HFFc6 (cell line): ENCODE data around the gene CD300H. TPM values are rescaled to one million over a fixed set of nuclear protein-coding genes. Genes with fewer than 3 reads are reported as not detected.

Experiments used
- DNase-seq: peaks from one replicate; pipeline ENCODE4 v3.0.0-alpha.2; 2018
- H3K27ac Mint-ChIP-seq: 2 replicates; pipeline ENCODE4 v1.8.0; 2020; ENCODE audit warnings: mild to moderate bottlenecking, mixed read lengths
- H3K27me3 Mint-ChIP-seq: 2 replicates; pipeline ENCODE4 v1.8.0; 2021; ENCODE audit warnings: mild to moderate bottlenecking, moderate library complexity, mixed read lengths; ENCODE audit not compliant: insufficient read depth
- H3K36me3 Mint-ChIP-seq: 2 replicates; pipeline ENCODE4 v1.8.0; 2021; ENCODE audit warnings: low read depth, mixed read lengths
- H3K4me1 Mint-ChIP-seq: 2 replicates; pipeline ENCODE4 v1.8.0; 2020; ENCODE audit warnings: low read depth, mixed read lengths
- H3K4me3 Mint-ChIP-seq: 2 replicates; pipeline ENCODE4 v1.8.0; 2020; ENCODE audit warnings: mild to moderate bottlenecking, moderate library complexity, mixed read lengths
- H3K9me3 Mint-ChIP-seq: 2 replicates; pipeline ENCODE4 v1.8.0; 2020; ENCODE audit warnings: mild to moderate bottlenecking, mixed read lengths
- total RNA-seq, 6 experiments: library from RNA; stranded (reverse); fragmentation: NEBNext Ultra II Directional; extraction: Animal tissue kit (Norgen Biotek cat#: 25700); gene quantifications; 2 replicates in 1 of 6; 3 replicates in 5 of 6; pipeline ENCODE4 v1.2.3, GENCODE V29; 2021
- TF ChIP-seq, protein P1 (sequence below): fragments of 200-600 bp; sonication (generic); IDR thresholded peaks from 2 replicates; pipeline ENCODE4 v1.5.0; 2021; ENCODE audit warnings: antibody characterized with exemption, mild to moderate bottlenecking

The CD300H gene
- total RNA-seq, 6 experiments from 2014 or later, result not detected

DNA sequence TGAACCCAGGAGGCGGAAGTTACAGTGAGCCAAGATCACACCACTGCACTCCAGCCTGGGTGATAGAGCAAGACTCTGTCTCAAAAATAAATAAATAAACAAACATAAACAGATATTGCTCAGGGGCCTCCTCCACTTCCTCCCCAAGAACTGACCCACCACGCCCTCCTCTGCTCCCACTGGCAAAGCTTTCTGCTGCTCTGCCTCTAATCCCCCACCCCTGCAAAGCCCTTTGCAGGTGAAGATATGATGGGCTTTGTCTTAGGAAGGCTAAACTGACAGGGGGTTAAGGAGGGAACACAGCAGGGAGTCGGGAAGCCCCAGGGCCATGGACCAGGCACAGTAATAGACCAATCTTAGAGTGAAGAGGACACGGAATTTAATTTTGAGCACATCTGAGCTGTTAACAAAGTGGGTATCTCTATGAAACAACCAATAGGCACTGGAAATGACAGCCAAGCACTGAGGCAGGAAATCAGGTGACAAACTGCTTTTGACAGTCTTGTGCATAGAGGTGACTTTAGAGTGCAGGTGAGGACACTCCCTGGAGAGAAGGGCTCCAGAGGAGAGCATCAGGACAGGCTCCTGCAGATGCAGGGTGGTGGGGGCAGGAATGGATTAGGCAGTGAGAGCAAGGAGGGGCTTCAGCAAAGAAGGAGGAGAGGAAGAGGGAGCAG lies 31.2 kb upstream of the CD300H start:
- TF ChIP-seq, protein P1, sequence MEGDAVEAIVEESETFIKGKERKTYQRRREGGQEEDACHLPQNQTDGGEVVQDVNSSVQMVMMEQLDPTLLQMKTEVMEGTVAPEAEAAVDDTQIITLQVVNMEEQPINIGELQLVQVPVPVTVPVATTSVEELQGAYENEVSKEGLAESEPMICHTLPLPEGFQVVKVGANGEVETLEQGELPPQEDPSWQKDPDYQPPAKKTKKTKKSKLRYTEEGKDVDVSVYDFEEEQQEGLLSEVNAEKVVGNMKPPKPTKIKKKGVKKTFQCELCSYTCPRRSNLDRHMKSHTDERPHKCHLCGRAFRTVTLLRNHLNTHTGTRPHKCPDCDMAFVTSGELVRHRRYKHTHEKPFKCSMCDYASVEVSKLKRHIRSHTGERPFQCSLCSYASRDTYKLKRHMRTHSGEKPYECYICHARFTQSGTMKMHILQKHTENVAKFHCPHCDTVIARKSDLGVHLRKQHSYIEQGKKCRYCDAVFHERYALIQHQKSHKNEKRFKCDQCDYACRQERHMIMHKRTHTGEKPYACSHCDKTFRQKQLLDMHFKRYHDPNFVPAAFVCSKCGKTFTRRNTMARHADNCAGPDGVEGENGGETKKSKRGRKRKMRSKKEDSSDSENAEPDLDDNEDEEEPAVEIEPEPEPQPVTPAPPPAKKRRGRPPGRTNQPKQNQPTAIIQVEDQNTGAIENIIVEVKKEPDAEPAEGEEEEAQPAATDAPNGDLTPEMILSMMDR, result no peak
- Mint-ChIP-seq H3K4me1 (no peaks in the 10 kb centered on the region), H3K27me3 (peaks cover 6% of the 10 kb centered on the region), H3K4me3 (no peak overlapping the region), H3K27ac (no peak overlapping the region), H3K36me3 (no peaks in the 10 kb centered on the region), H3K9me3 (peaks cover 39% of the 10 kb centered on the region)
- no peak for DNase-seq

DNA sequence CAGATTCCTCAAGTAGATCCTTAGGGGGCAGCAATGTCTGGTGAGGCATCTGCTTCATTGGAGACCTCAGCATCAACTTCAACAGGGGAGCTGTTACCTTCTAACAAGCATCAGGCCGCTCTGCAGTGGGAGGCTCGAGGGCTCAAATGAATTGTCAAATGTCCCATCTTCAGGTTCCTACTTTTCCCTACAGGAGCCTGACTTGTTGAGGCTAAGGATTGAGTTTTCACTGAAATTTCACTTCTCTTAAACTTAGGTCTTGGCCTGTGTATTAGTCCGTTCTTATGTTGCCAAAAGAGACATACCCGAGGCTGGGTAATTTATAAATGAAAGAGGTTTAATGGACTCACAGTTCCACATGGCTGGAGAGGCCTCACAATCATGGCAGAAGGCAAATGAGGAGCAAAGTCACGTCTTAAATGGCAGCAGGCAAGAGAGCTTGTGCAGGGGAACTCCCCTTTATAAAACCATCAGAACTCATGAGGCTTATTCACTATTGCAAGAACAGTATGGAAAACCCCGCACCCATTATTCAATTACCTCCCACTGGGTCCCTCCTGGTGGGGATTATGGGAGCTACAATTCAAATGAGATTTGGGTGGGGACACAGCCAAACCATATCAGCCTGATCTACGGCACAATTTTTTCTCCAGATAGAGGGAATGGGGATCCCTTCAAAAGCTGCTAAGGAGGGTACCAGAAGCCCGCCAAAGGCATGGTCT lies 29.9 kb upstream of the CD300H start:
- Mint-ChIP-seq H3K27ac (no peak overlapping the region), H3K27me3 (peaks cover 5% of the 10 kb centered on the region; the same call in 1 of the 2 replicates), H3K9me3 (peaks cover 44% of the 10 kb centered on the region), H3K4me1 (no peaks in the 10 kb centered on the region), H3K36me3 (no peaks in the 10 kb centered on the region; the same call in 1 of the 2 replicates), H3K4me3 (no peak overlapping the region)
- TF ChIP-seq, protein P1, result no peak
- no peak for DNase-seq

DNA sequence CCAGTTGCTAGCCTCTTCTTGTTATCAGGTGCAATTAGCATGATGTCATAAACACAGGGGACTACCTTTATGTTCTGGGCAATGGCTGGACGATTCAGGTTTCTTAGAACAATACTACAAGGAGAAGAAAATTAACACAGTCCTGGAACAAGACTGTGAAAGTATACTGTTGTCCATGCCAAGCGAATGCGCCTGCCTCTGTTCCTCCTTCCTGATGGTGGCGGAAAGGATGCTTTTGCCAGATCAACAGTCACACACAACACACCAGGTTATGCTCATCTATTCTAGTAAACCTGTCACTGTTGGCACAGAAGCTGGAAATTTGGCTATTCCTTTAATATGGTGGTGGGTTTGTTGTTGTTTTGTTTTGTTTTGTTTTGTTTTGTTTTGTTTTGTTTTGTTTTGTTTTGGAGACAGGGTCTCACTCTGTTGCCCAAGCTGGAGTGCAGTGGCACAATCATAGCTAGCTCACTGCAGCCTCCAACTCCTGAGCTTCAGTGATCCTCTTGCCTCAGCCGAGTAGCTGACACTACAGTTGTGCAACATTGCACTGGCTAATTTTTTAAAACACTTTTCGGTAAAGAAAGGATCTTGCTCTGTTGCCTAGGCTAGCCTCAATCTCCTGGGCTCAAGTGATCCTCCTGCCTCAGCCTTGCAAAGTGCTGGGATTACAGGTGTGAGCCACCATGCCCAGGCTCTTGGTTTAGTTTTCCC lies 27.9 kb upstream of the CD300H start:
- peaks cover 5% of the 10 kb centered on the region; the same call in 1 of the 2 replicates for H3K27me3 Mint-ChIP-seq
- H3K4me3 Mint-ChIP-seq, result no peak overlapping the region
- peaks cover 55% of the 10 kb centered on the region for H3K9me3 Mint-ChIP-seq
- TF ChIP-seq, protein P1, result no peak
- no peak overlapping the region for H3K27ac Mint-ChIP-seq
- H3K36me3 Mint-ChIP-seq, result no peaks in the 10 kb centered on the region; the same call in 1 of the 2 replicates
- no peaks in the 10 kb centered on the region for H3K4me1 Mint-ChIP-seq
- DNase-seq, result no peak

DNA sequence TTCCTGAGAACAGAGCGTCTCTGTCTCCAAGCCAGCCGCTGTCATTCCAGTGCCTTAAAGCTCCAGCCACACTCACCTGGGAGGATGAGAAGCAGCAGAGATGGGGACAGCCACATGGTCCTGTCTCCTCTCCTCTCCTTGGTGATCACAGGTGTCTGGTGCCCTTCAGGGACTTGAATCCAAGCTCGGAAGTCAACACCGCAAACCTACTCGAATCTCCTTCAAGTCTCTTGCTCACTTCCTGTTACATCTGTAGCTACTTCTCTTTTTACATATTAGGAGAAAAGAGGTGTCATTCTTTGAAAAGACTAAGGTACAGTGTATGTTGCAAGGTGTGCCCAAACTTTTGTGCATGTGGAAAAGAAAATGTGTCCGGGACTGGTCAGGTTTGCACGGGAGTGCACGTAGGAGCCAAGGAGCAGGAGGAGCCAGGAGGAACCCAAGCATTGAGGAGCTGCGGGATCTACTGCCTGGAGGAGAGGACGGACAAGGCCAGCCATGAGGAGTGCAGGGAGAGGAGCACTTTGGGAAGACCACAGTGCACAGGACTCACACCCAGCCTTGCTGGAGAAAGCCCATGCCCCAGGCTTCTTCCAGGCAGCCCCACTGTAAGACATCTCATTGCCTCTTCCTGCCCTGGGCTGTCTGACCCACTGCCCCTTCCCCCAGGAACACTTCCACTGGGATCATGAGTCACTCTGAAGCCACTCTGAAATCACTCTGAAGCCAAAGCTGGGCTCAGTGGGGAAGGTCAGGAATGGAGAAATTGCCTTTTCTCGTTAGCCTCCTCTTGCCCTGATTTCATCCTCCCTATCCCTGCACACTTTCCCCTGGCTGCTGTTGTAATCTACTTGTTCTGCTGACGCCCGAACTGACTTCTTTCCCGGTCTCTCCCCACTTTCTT lies 25.0 kb upstream of the CD300H start, which contains the start of gene CD300LD:
CD300LD (minus strand) TSS at position 197 of the 904 bp plus-strand sequence; CDS start at position 116, 81 bp downstream.
- Mint-ChIP-seq H3K36me3 (no peaks in the 10 kb centered on the region; the same call in 1 of the 2 replicates), H3K27me3 (no peaks in the 10 kb centered on the region), H3K4me3 (no peak within 1 kb of the TSS), H3K9me3 (peaks cover 71% of the 10 kb centered on the region), H3K27ac (no peak within 1 kb of the TSS), H3K4me1 (no peaks in the 10 kb centered on the region)
- no peak for DNase-seq
- TF ChIP-seq, protein P1, result no peak

DNA sequence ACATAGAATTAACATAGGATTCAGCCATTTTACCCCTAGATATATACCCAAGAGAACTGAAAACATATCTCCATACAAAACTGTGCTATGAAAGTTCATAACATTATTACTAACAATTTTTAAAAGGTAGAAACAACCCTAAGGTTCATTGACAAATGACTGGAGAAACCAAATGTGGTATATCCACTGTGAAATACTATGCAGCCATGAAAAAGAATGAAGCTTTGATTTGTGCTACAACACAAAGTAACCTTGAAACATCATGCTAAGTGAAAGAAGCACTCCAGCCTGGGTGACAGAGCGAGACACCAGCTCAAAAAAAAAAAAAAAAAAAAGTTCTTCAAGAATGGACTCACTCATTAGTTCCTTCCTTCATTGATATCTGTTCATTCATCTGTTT lies 24.2 kb upstream of the CD300H start:
- TF ChIP-seq, protein P1, result no peak
- no peak for DNase-seq
- Mint-ChIP-seq H3K27ac (no peak overlapping the region), H3K4me3 (no peak overlapping the region), H3K4me1 (no peaks in the 10 kb centered on the region), H3K27me3 (no peaks in the 10 kb centered on the region), H3K36me3 (no peaks in the 10 kb centered on the region; the same call in 1 of the 2 replicates), H3K9me3 (peaks cover 66% of the 10 kb centered on the region)
